ENCODE measurements around the gene RENBP. TPM values are rescaled to one million over a fixed set of nuclear protein-coding genes. Genes with fewer than 3 reads are reported as not detected.

RENBP gene
- total RNA-seq, 1 donor from 2014 or later = 2.5 TPM

DNA sequence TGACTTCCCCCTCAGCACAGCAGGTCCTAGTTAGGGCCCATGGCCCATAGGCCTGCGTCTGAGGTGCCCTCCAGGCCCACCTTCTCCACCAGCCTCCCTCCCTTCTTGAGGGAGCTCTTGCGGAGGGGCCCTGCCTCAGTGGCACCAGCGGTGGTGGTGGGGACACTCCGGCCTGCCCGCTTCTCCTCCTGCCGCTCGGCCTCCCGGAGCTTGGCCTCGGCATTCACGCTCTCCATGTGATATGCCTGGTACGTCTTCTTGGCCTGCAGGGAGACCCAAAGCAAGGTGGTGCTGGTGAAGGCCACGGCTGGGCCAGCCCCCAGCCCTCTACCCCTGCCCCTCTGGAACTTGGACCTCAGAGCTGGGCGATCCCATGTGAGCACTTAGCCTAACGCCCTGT is 23.9 kb downstream of the RENBP start:
- Mint-ChIP-seq H3K9me3 (ENCODE audit: low read depth) (no peaks in the 10 kb centered on the region), H3K4me3 (ENCODE audit: low read depth) (no peak overlapping the region), H3K4me1 (ENCODE audit: low read depth) (no peaks in the 10 kb centered on the region), H3K27ac (no peak overlapping the region), H3K36me3 (ENCODE audit: insufficient read depth) (peaks cover 1% of the 10 kb centered on the region), H3K27me3 (no peaks in the 10 kb centered on the region)
- TF ChIP-seq CTCF (IDR thresholded peaks at IDR 0.05; ENCODE audit: unreplicated experiment) = no peak
- no peak for DNase-seq (ENCODE audit: low spot score, unreplicated experiment)

DNA sequence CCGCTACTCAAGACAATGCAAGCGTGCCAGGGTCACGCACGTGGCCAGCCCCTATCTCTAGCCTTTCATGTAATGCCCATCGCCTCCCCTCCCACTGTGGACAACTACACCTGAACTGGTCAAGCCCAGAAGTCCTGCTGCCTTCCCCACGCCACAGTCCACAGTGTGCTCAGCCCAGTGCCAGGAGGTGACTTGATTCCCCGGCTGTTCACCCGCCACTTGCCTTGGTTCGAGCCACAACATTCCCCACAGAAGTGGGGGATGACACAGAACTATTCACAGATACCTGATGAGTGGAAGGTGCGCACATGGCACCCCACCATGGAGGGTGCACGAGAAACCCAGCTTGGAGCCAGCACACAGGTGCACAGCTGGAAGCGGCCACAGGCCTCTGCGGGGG is 25.2 kb downstream of the RENBP start:
- TF ChIP-seq CTCF (IDR thresholded peaks at IDR 0.05; ENCODE audit: unreplicated experiment) = no peak
- no peaks in the 10 kb centered on the region for H3K9me3 Mint-ChIP-seq (ENCODE audit: low read depth)
- H3K27ac Mint-ChIP-seq = no peak overlapping the region
- no peak for DNase-seq (ENCODE audit: low spot score, unreplicated experiment)
- H3K36me3 Mint-ChIP-seq (ENCODE audit: insufficient read depth) = peaks cover 1% of the 10 kb centered on the region
- H3K27me3 Mint-ChIP-seq = no peaks in the 10 kb centered on the region
- no peak overlapping the region for H3K4me3 Mint-ChIP-seq (ENCODE audit: low read depth)
- H3K4me1 Mint-ChIP-seq (ENCODE audit: low read depth) = no peaks in the 10 kb centered on the region

- DNase-seq (ENCODE audit: low spot score, unreplicated experiment) = no peak
- H3K27ac Mint-ChIP-seq = no peak overlapping the region
- H3K36me3 Mint-ChIP-seq (ENCODE audit: insufficient read depth) = peaks cover 1% of the 10 kb centered on the region
- H3K27me3 Mint-ChIP-seq = no peaks in the 10 kb centered on the region
- H3K9me3 Mint-ChIP-seq (ENCODE audit: low read depth) = no peaks in the 10 kb centered on the region
- no peak for TF ChIP-seq CTCF (IDR thresholded peaks at IDR 0.05; ENCODE audit: unreplicated experiment)
- H3K4me1 Mint-ChIP-seq (ENCODE audit: low read depth) = no peaks in the 10 kb centered on the region
- H3K4me3 Mint-ChIP-seq (ENCODE audit: low read depth) = no peak overlapping the region
These were observed 26.6 kb downstream of the RENBP start for GRCh38 chrX:153917869-153918268.

DNA sequence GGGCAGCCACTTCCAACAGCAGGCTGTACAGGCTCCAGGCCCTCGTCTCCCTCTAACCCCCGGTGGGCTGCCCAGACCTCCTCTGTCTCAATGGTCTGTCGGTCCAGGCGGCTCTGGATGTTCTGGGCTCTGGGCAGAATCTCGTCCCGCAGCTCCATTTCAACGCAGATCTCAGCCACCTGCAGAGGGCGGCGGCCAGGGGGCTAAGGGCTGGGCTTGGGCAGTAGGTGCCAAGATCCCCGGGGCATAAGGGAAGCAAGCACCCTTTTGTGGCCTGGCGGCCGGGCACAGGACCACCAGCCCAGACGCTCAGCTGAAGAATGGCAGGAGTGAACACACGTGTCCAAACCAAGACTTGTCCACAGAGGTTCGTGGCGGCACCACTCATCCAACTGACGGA is 30.7 kb downstream of the RENBP start:
- DNase-seq (ENCODE audit: low spot score, unreplicated experiment) = no peak
- H3K27ac Mint-ChIP-seq = no peak overlapping the region

DNA sequence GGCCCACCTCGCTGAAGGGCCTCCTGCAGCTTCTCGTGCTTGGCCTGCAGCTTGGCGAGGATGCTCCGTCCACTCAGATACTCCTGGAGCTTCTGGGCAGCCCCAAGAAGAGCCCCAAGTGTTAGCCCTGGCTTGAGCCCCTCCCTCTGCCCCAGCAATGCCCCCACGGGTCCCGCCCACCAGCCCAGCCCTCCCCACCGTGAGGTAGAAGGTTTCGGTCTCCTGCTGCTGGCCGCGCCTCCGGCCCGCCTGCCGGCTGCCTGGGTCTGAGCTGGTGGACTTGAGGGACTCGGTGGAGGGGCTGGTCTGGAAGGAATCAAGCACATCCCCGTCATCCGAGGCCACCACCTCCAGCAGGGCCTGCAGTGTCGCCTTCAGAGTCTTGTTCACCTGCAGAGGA is 31.2 kb downstream of the RENBP start:
- Mint-ChIP-seq H3K27ac (no peak overlapping the region), H3K4me1 (ENCODE audit: low read depth) (no peaks in the 10 kb centered on the region), H3K9me3 (ENCODE audit: low read depth) (peaks cover 3% of the 10 kb centered on the region), H3K36me3 (ENCODE audit: insufficient read depth) (peaks cover 1% of the 10 kb centered on the region), H3K4me3 (ENCODE audit: low read depth) (no peak overlapping the region), H3K27me3 (no peaks in the 10 kb centered on the region)
- no peak for DNase-seq (ENCODE audit: low spot score, unreplicated experiment)
- TF ChIP-seq CTCF (IDR thresholded peaks at IDR 0.05; ENCODE audit: unreplicated experiment) = no peak

More for the DNA sequence above, 30.7 kb downstream of the RENBP start:
- H3K36me3 Mint-ChIP-seq (ENCODE audit: insufficient read depth) = peaks cover 1% of the 10 kb centered on the region
- H3K4me1 Mint-ChIP-seq (ENCODE audit: low read depth) = no peaks in the 10 kb centered on the region
- H3K4me3 Mint-ChIP-seq (ENCODE audit: low read depth) = no peak overlapping the region
- H3K27me3 Mint-ChIP-seq = no peaks in the 10 kb centered on the region
- H3K9me3 Mint-ChIP-seq (ENCODE audit: low read depth) = peaks cover 3% of the 10 kb centered on the region
- no peak for TF ChIP-seq CTCF (IDR thresholded peaks at IDR 0.05; ENCODE audit: unreplicated experiment)

All from progenitor cell of endocrine pancreas (in vitro differentiated cells).